OCI-LY7 (cell line): ENCODE measurements around the gene CATSPER3. TPM values are rescaled to one million over a fixed set of nuclear protein-coding genes. Genes with fewer than 3 reads are reported as not detected.
A peak's percentile ranks its signal among the peaks of the same experiment; 100 is the strongest.

Experiments used
- BruUV-seq: library from RNA; stranded (reverse); fragments of 400-500 nt; replicated peaks from 2 replicates; lab custom pipeline; 2021; lab: Mats Ljungman, UMichigan
- CTCF ChIA-PET: fragments of 300-600 bp; sonication (Branson Sonifier 250); formaldehyde crosslinking; loops from one replicate; lab custom pipeline; 2022; ENCODE audit warnings: antibody characterized with exemption; ENCODE audit not compliant: unreplicated experiment; lab: Charles Lee
- POLR2A ChIA-PET: fragments of 300-600 bp; sonication (Branson Sonifier 250); formaldehyde crosslinking; loops from one replicate; lab custom pipeline; 2022; ENCODE audit warnings: antibody characterized with exemption; lab: Charles Lee
- DNase-seq: peaks from one replicate; pipeline ENCODE4 v3.0.0-alpha.2; 2015; ENCODE audit warnings: low spot score
- H2AFZ ChIP-seq: fragments of 200-600 bp; sonication (generic), shearing (Covaris generic); 2 replicates; pipeline ENCODE4 v1.6.1; 2014; ENCODE audit warnings: mild to moderate bottlenecking, antibody characterized with exemption, low read length, moderate library complexity
- H3K27ac ChIP-seq: fragments of 200-600 bp; sonication (generic); 2 replicates; pipeline ENCODE4 v1.5.1; 2014; ENCODE audit warnings: mixed run types, low read depth, mild to moderate bottlenecking, moderate library complexity, low read length, inconsistent platforms; ENCODE audit not compliant: poor library complexity, severe bottlenecking
- H3K36me3 ChIP-seq: fragments of 200-600 bp; sonication (generic); 2 replicates; pipeline ENCODE4 v1.6.1; 2014; ENCODE audit warnings: mild to moderate bottlenecking, antibody characterized with exemption, low read length, moderate library complexity, mixed read lengths; ENCODE audit not compliant: insufficient read depth
- H3K4me1 ChIP-seq: fragments of 200-600 bp; sonication (generic); 2 replicates; pipeline ENCODE4 v1.5.1; 2014; ENCODE audit warnings: mild to moderate bottlenecking, low read length; ENCODE audit not compliant: insufficient read depth, poor library complexity, severe bottlenecking
- H3K4me2 ChIP-seq: fragments of 200-600 bp; sonication (generic); 2 replicates; pipeline ENCODE4 v1.6.1; 2014; ENCODE audit warnings: mild to moderate bottlenecking, low read length
- H3K4me3 ChIP-seq: fragments of 200-600 bp; sonication (generic); 2 replicates; pipeline ENCODE4 v1.5.1; 2014; ENCODE audit warnings: mild to moderate bottlenecking, low read depth, low read length; ENCODE audit not compliant: poor library complexity, severe bottlenecking
- H3K79me2 ChIP-seq: fragments of 200-600 bp; sonication (generic); 2 replicates; pipeline ENCODE4 v1.6.1; 2016; ENCODE audit warnings: low read depth, mild to moderate bottlenecking, low read length, moderate library complexity, mixed read lengths; ENCODE audit not compliant: insufficient read depth
- H3K9me2 ChIP-seq: fragments of 200-600 bp; sonication (generic); 2 replicates; pipeline ENCODE4 v1.6.1; 2016; ENCODE audit warnings: mild to moderate bottlenecking, low read length, mixed read lengths; ENCODE audit not compliant: insufficient read depth
- H3K9me3 ChIP-seq: fragments of 200-600 bp; sonication (generic); 2 replicates; pipeline ENCODE4 v1.6.1; 2014; ENCODE audit warnings: mild to moderate bottlenecking, mixed run types, low read length, mixed read lengths
- H4K20me1 ChIP-seq: fragments of 200-600 bp; sonication (generic); 2 replicates; pipeline ENCODE4 v1.6.1; 2014; ENCODE audit warnings: mild to moderate bottlenecking, antibody characterized with exemption, low read length, moderate library complexity, mixed read lengths; ENCODE audit not compliant: insufficient read depth
- CTCF ChIP-seq: fragments of 200-600 bp; sonication (generic); conservative IDR thresholded peaks from 2 replicates; pipeline ENCODE4 v1.5.1; 2014; ENCODE audit warnings: mild to moderate bottlenecking, antibody characterized with exemption, low read length, moderate library complexity, mixed read lengths
- EZH2phosphoT487 ChIP-seq: fragments of 200-600 bp; sonication (generic); IDR thresholded peaks from 2 replicates; pipeline ENCODE4 v1.6.1; 2018; ENCODE audit warnings: low read depth, borderline replicate concordance, mild to moderate bottlenecking, mixed run types, antibody characterized with exemption, low read length, moderate library complexity, mixed read lengths
- intact Hi-C: fragments of 100-400 bp; cut with micrococcal nuclease; formaldehyde crosslinking; loops from one replicate; pipeline ENCODE4 v1.10.0; 2022; ENCODE audit not compliant: unreplicated experiment
- total RNA-seq, 2 experiments: library from RNA; depleted of rRNA in 1 of 2; stranded (reverse); fragments of >200 nt in 1 of 2; shearing (Covaris generic) in 1 of 2; gene quantifications; 2 replicates each; pipeline ENCODE4 v1.2.3, GENCODE V29; 2014 to 2022

The CATSPER3 gene
- total RNA-seq, 2 experiments from 2014 or later, result 0.61 TPM; not detected in 1

GRCh38 chr5:135032999-135033861 lies 65.5 kb downstream of the CATSPER3 start:
- Histone ChIP-seq H2AFZ (peak overlapping the region; percentile 1; the same call in 1 of the 2 replicates), H4K20me1 (peaks cover 16% of the 10 kb centered on the region; the same call in 1 of the 2 replicates), H3K4me3 (peak overlapping the region; percentile 84), H3K9me2 (no peaks in the 10 kb centered on the region), H3K27ac (peak overlapping the region; percentile 66), H3K36me3 (peaks cover 42% of the 10 kb centered on the region), H3K4me2 (peak overlapping the region; percentile 98), H3K4me1 (peaks cover 47% of the 10 kb centered on the region), H3K79me2 (peaks cover 56% of the 10 kb centered on the region), H3K9me3 (no peaks in the 10 kb centered on the region)
- ChIA-PET CTCF (no interaction called here), POLR2A (interaction anchor here (0.5 to 3.1 kb wide), 10 partner anchors 10 to 146 kb away, joined by 3 to 13 read pairs (median 3); no protein-coding TSS in a partner anchor)
- DNase-seq, result peak; percentile 62
- no peak for TF ChIP-seq EZH2phosphoT487
- TF ChIP-seq CTCF, result no peak
- no TSS peak for BruUV-seq
- intact Hi-C loops, result loop anchor here (1.0 to 10.0 kb wide), 6 partner anchors 20 to 2001 kb away; partner anchors contain the start of genes JADE2 and PCBD2

DNA sequence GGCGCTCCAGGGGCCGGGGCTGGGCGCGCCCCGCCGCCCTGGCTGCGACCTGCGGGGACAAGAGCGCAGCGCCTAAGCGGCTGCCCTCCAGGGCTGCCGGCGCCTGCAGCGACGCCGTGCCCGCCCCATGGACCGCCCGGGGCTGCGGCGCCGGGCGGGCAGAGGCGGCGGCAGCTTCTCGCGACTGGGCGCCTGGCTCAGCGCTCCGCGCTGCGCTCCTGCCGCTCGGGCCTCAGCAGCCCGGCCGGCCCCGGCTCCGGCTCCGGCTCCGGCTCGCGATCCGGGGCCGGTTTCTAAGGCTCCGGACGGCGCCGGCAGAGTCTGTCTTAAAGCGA lies 66.2 kb downstream of the CATSPER3 start, which contains the start of gene PITX1:
Gene PITX1 (minus strand): TSS at position 328 of the 335 bp plus-strand sequence. CDS start 347 bp downstream, outside the sequence.
- TF ChIP-seq CTCF (no peak), EZH2phosphoT487 (no peak)
- Histone ChIP-seq H4K20me1 (peaks cover 16% of the 10 kb centered on the region; the same call in 1 of the 2 replicates), H2AFZ (peak within 1 kb of the TSS; percentile 45; the same call in 1 of the 2 replicates), H3K79me2 (peaks cover 56% of the 10 kb centered on the region), H3K9me2 (no peaks in the 10 kb centered on the region), H3K4me2 (peak within 1 kb of the TSS; percentile 98), H3K4me3 (peak within 1 kb of the TSS; percentile 84), H3K27ac (peak within 1 kb of the TSS; percentile 80), H3K4me1 (peaks cover 47% of the 10 kb centered on the region), H3K36me3 (peaks cover 38% of the 10 kb centered on the region), H3K9me3 (no peaks in the 10 kb centered on the region)
- no peak for DNase-seq
- POLR2A ChIA-PET, result interaction anchor here (0.7 to 3.1 kb wide), 5 partner anchors 12 to 132 kb away, joined by 3 to 13 read pairs (median 3); no protein-coding TSS in a partner anchor
- intact Hi-C loops, result loop anchor here (1.0 to 10.0 kb wide), 6 partner anchors 19 to 2002 kb away; partner anchors contain the start of genes JADE2 and PCBD2
- BruUV-seq, result no TSS peak
- CTCF ChIA-PET, result no interaction called here
